HCT116 (cell line): Measurements from ENCODE around the gene CALD1. TPM values are rescaled to one million over a fixed set of nuclear protein-coding genes. Genes with fewer than 3 reads are reported as not detected.

Experiments used
- ATAC-seq: fragments of 200-7000 bp; cut with Tn5 transposase; 2 replicates; pipeline ENCODE4 v1.9.1; 2020; ENCODE audit warnings: mild to moderate bottlenecking, moderate library complexity
- BruUV-seq: library from RNA; stranded (reverse); fragments of 400-500 nt; replicated peaks from 2 replicates; lab custom pipeline; 2021; lab: Mats Ljungman, UMichigan
- CTCF ChIA-PET: fragments of 300-600 bp; sonication (Branson Sonifier 250); formaldehyde crosslinking; loops from one replicate; lab custom pipeline; 2021; ENCODE audit warnings: antibody characterized with exemption; lab: Charles Lee
- POLR2A ChIA-PET: fragments of 300-600, 350-600 bp; sonication (Branson Sonifier 250); formaldehyde crosslinking; loops from one replicate; lab custom pipeline; 2021; ENCODE audit warnings: antibody characterized with exemption; lab: Charles Lee
- RAD21 ChIA-PET, 2 experiments: fragments of 300-600 bp; sonication (Branson Sonifier 250); formaldehyde crosslinking; loops; one replicate each; lab custom pipeline; 2023; ENCODE audit warnings: low total read pairs in 2 of 2; ENCODE audit not compliant: uncharacterized antibody in 2 of 2, unreplicated experiment in 2 of 2, low non-redundant PET in 1 of 2; lab: Charles Lee
- DNase-seq: peaks from one replicate; pipeline ENCODE4 v3.0.0-alpha.2; 2010; ENCODE audit warnings: low read depth, low spot score
- H2AFZ ChIP-seq: fragments of 200-600 bp; shearing (Covaris generic), sonication (generic); 2 replicates; pipeline ENCODE4 v1.6.1; 2017; ENCODE audit warnings: low read depth, mixed run types, mixed read lengths, antibody characterized with exemption, low read length; ENCODE audit not compliant: poor library complexity, severe bottlenecking
- H3K27ac ChIP-seq: 2 replicates; pipeline ENCODE4 v1.5.1; 2012; ENCODE audit warnings: low read depth, low read length
- H3K27me3 ChIP-seq: fragments of 200-600 bp; sonication (generic); 2 replicates; pipeline ENCODE4 v1.6.1; 2016; ENCODE audit warnings: mixed run types, low read length, mixed read lengths; ENCODE audit not compliant: insufficient read depth
- H3K36me3 ChIP-seq, 2 experiments: fragments of 200-500 bp in 1 of 2; fragments of 200-600 bp in 1 of 2; sonication (Bioruptor generic) in 1 of 2; sonication (generic) in 1 of 2; 2 replicates each; pipeline versions ENCODE4 v1.5.1 to v1.6.1; 2014 to 2016; ENCODE audit warnings: low read length in 2 of 2, inconsistent platforms in 1 of 2, mixed read lengths in 1 of 2, mixed run types in 1 of 2; ENCODE audit not compliant: insufficient read depth in 2 of 2, control insufficient read depth in 1 of 2
- H3K4me1 ChIP-seq, 2 experiments: fragments of 200-600 bp in 1 of 2; sonication (generic) in 1 of 2; 2 replicates each; pipeline versions ENCODE4 v1.5.1 to v1.6.1; 2012 to 2017; ENCODE audit warnings: low read length in 2 of 2, inconsistent platforms in 1 of 2, mild to moderate bottlenecking in 1 of 2, mixed read lengths in 1 of 2, mixed run types in 1 of 2, moderate library complexity in 1 of 2; ENCODE audit not compliant: insufficient read depth in 2 of 2, control insufficient read depth in 1 of 2
- H3K4me2 ChIP-seq: fragments of 200-600 bp; sonication (generic); 2 replicates; pipeline ENCODE4 v1.6.1; 2017; ENCODE audit warnings: mixed run types, low read length, mixed read lengths
- H3K4me3 ChIP-seq, 2 experiments: fragments of 200-600 bp in 1 of 2; sonication (generic) in 1 of 2; replicated peaks in 1 of 2; 2 replicates each; pipeline ENCODE4 v1.5.1; 2011 to 2016; ENCODE audit warnings: low read length in 2 of 2, control low read depth in 1 of 2, low read depth in 1 of 2, mild to moderate bottlenecking in 1 of 2, mixed read lengths in 1 of 2, mixed run types in 1 of 2
- H3K79me2 ChIP-seq: fragments of 200-600 bp; sonication (generic); 2 replicates; pipeline ENCODE4 v1.6.1; 2017; ENCODE audit warnings: mild to moderate bottlenecking, mixed run types, low read length, moderate library complexity, mixed read lengths; ENCODE audit not compliant: insufficient read depth
- H3K9ac ChIP-seq: fragments of 200-600 bp; sonication (generic); 2 replicates; pipeline ENCODE4 v1.6.1; 2016; ENCODE audit warnings: low read length, mixed read lengths
- H3K9me2 ChIP-seq: fragments of 200-600 bp; sonication (generic), shearing (Covaris generic); 2 replicates; pipeline ENCODE4 v1.6.1; 2017; ENCODE audit warnings: mixed run types, mild to moderate bottlenecking, moderate library complexity; ENCODE audit not compliant: insufficient read depth
- H3K9me3 ChIP-seq, 2 experiments: fragments of 200-500 bp in 1 of 2; fragments of 200-600 bp in 1 of 2; sonication (Bioruptor generic) in 1 of 2; sonication (generic) in 1 of 2; 2 replicates each; pipeline ENCODE4 v1.6.1; 2014 to 2017; ENCODE audit warnings: low read length in 2 of 2, mixed read lengths in 2 of 2, inconsistent platforms in 1 of 2, low read depth in 1 of 2, mild to moderate bottlenecking in 1 of 2, mixed run types in 1 of 2, moderate library complexity in 1 of 2; ENCODE audit not compliant: control insufficient read depth in 1 of 2, insufficient read depth in 1 of 2
- H4K20me1 ChIP-seq: fragments of 200-600 bp; sonication (generic), shearing (Covaris generic); 2 replicates; pipeline ENCODE4 v1.6.1; 2017; ENCODE audit warnings: mixed run types, mild to moderate bottlenecking, moderate library complexity; ENCODE audit not compliant: insufficient read depth
- ATF3 ChIP-seq: IDR thresholded peaks from 2 replicates; pipeline ENCODE4 v1.6.1; 2012
- EZH2 ChIP-seq: fragments of 200-600 bp; sonication (generic); IDR thresholded peaks from 2 replicates; pipeline ENCODE4 v1.6.1; 2017; ENCODE audit warnings: antibody characterized with exemption, mixed run types
- FOSL1 ChIP-seq: IDR thresholded peaks from 2 replicates; pipeline ENCODE4 v1.6.1; 2012; ENCODE audit warnings: low read depth
- POLR2A ChIP-seq: IDR thresholded peaks from 2 replicates; pipeline ENCODE4 v1.7.0; 2011; ENCODE audit warnings: borderline replicate concordance; ENCODE audit not compliant: insufficient read depth, insufficient read length; ENCODE audit errors: extremely low read depth
- RAD21 ChIP-seq: IDR thresholded peaks from 2 replicates; pipeline ENCODE4 v1.6.1; 2012; ENCODE audit warnings: low read depth, mild to moderate bottlenecking
- REST ChIP-seq: IDR thresholded peaks from 2 replicates; pipeline ENCODE4 v1.6.1; 2012; ENCODE audit warnings: low read depth
- SP1 ChIP-seq: IDR thresholded peaks from 2 replicates; pipeline ENCODE4 v1.6.1; 2012; ENCODE audit warnings: low read depth
- SRF ChIP-seq: IDR thresholded peaks from 2 replicates; pipeline ENCODE4 v1.6.1; 2012; ENCODE audit warnings: low read depth
- ZFX ChIP-seq: fragments of 450-650 bp; IDR thresholded peaks from 2 replicates; pipeline ENCODE4 v1.6.1; 2017
- intact Hi-C: fragments of 100-400 bp; cut with micrococcal nuclease; formaldehyde crosslinking; loops from 2 replicates; pipeline ENCODE4 v1.10.0; 2022
- total RNA-seq: library from RNA; stranded (reverse); gene quantifications from one replicate; pipeline ENCODE4 v1.2.1, GENCODE V29; 2021; ENCODE audit not compliant: unreplicated experiment

Gene CALD1
- total RNA-seq, 1 experiment from 2014 or later = 66.8 TPM

- Histone ChIP-seq H3K9me2 (no peaks in the 10 kb centered on the region), H4K20me1 (no peaks in the 10 kb centered on the region), H3K36me3 (no peaks in the 10 kb centered on the region), H3K27ac (no peak overlapping the region), H3K79me2 (no peaks in the 10 kb centered on the region), H3K4me1 (no peaks in the 10 kb centered on the region), H3K4me3 (no peak overlapping the region), H2AFZ (no peak overlapping the region), H3K27me3 (no peaks in the 10 kb centered on the region), H3K9ac (no peak overlapping the region), H3K9me3 (no peaks in the 10 kb centered on the region), H3K4me2 (no peak overlapping the region)
- ChIA-PET CTCF (no interaction called here), POLR2A (no interaction called here), RAD21 (no interaction called here)
- ATAC-seq (no peak), DNase-seq (no peak)
- intact Hi-C loops = no loop called here
- no peak for TF ChIP-seq EZH2
- no peak for TF ChIP-seq RAD21
- no peak for TF ChIP-seq POLR2A
- no peak for TF ChIP-seq ATF3
- TF ChIP-seq REST = no peak
- no peak for TF ChIP-seq SRF
- no peak for TF ChIP-seq FOSL1
- TF ChIP-seq ZFX = no peak
- no peak for TF ChIP-seq SP1
- no TSS peak for BruUV-seq
Observed at GRCh38 chr7:134771111-134771510, 8.3 kb upstream of the CALD1 start.
